H1 (cell line): ENCODE results near the gene ULK1. TPM values are rescaled to one million over a fixed set of nuclear protein-coding genes. Genes with fewer than 3 reads are reported as not detected.
"Not testable (repeated sequence)": the region's sequence is repeated elsewhere in the genome, so short reads cannot be mapped to it uniquely, and the experiment has no call there.

Experiments
- CTCF ChIA-PET: fragments of 300-600 bp; sonication (Branson Sonifier 250); formaldehyde crosslinking; loops from one replicate; lab custom pipeline; 2021; ENCODE audit not compliant: partially characterized antibody; lab: Charles Lee
- POLR2A ChIA-PET: fragments of 300-600 bp; sonication (Branson Sonifier 250); formaldehyde crosslinking; loops from one replicate; lab custom pipeline; 2021; ENCODE audit warnings: inconsistent platforms; ENCODE audit not compliant: partially characterized antibody; lab: Charles Lee
- DNase-seq, 2 experiments: peaks; one replicate each; pipeline versions ENCODE4 v3.0.0 to v3.0.0-alpha.2; 2010 to 2022; ENCODE audit warnings: low spot score in 2 of 2, low read depth in 1 of 2, mixed read lengths in 1 of 2
- FAIRE-seq: peaks from 2 replicates; lab custom pipeline; 2011; peaks lifted over from hg19 to GRCh38; lab: Jason Lieb, UNC
- H2AFZ ChIP-seq: 2 replicates; pipeline ENCODE4 v1.8.1; 2012; ENCODE audit warnings: low read length, inconsistent platforms
- H2AK5ac ChIP-seq: 2 replicates; pipeline ENCODE4 v1.6.1; 2013; ENCODE audit warnings: low read depth, low read length
- H2BK120ac ChIP-seq: replicated peaks from 2 replicates; pipeline ENCODE3; 2013; ENCODE audit warnings: low read depth, low read length, inconsistent platforms
- H2BK12ac ChIP-seq: 2 replicates; pipeline ENCODE4 v1.6.1; 2013; ENCODE audit warnings: low read depth, low read length
- H2BK15ac ChIP-seq: 2 replicates; pipeline ENCODE4 v1.6.1; 2013; ENCODE audit warnings: low read length
- H2BK20ac ChIP-seq: 2 replicates; pipeline ENCODE4 v1.6.1; 2013; ENCODE audit warnings: low read length
- H2BK5ac ChIP-seq: 2 replicates; pipeline ENCODE4 v1.6.1; 2013; ENCODE audit warnings: low read depth, low read length
- H3K14ac ChIP-seq: 2 replicates; pipeline ENCODE4 v1.6.1; 2013; ENCODE audit warnings: inconsistent platforms; ENCODE audit not compliant: insufficient read length
- H3K18ac ChIP-seq: 2 replicates; pipeline ENCODE4 v1.6.1; 2013; ENCODE audit warnings: low read length; ENCODE audit errors: extremely low read depth
- H3K23ac ChIP-seq: 2 replicates; pipeline ENCODE4 v1.6.1; 2013; ENCODE audit warnings: inconsistent platforms; ENCODE audit not compliant: insufficient read length
- H3K23me2 ChIP-seq: 2 replicates; pipeline ENCODE4 v1.6.1; 2013; ENCODE audit warnings: low read depth, low read length
- H3K27ac ChIP-seq: 2 replicates; pipeline ENCODE4 v1.6.1; 2011; ENCODE audit warnings: low read depth, low read length, inconsistent platforms
- H3K27me3 ChIP-seq, 4 experiments: replicated peaks in 1 of 4; 1 replicate in 1 of 4; 2 replicates in 3 of 4; pipeline versions ENCODE4 v1.6.1 to v1.8.1; 2011 to 2013; ENCODE audit warnings: low read length in 3 of 4, mild to moderate bottlenecking in 3 of 4, inconsistent platforms in 2 of 4, mixed read lengths in 2 of 4, moderate library complexity in 1 of 4; ENCODE audit not compliant: control insufficient read depth in 3 of 4, insufficient read depth in 3 of 4; ENCODE audit errors: extremely low read depth in 1 of 4
- H3K36me3 ChIP-seq, 4 experiments: 2 replicates each; pipeline versions ENCODE4 v1.6.1 to v1.8.1; 2011 to 2013; ENCODE audit warnings: mild to moderate bottlenecking in 4 of 4, low read length in 3 of 4, moderate library complexity in 2 of 4, control low read depth in 1 of 4, inconsistent platforms in 1 of 4; ENCODE audit not compliant: insufficient read depth in 4 of 4, control insufficient read depth in 2 of 4
- H3K4ac ChIP-seq: replicated peaks from 2 replicates; pipeline ENCODE3; 2013; ENCODE audit warnings: low read length, low read depth, mixed read lengths, inconsistent platforms; ENCODE audit not compliant: insufficient read length
- H3K4me1 ChIP-seq, 4 experiments: replicated peaks in 1 of 4; 1 replicate in 1 of 4; 2 replicates in 3 of 4; pipeline versions ENCODE4 v1.6.1 to v1.8.1; 2011 to 2013; ENCODE audit warnings: low read length in 3 of 4, inconsistent platforms in 2 of 4, mixed read lengths in 1 of 4; ENCODE audit not compliant: insufficient read depth in 4 of 4, control insufficient read depth in 3 of 4
- H3K4me2 ChIP-seq, 2 experiments: 2 replicates each; pipeline versions ENCODE4 v1.6.1 to v1.8.1; 2011 to 2013; ENCODE audit warnings: low read depth in 2 of 2, low read length in 2 of 2, control low read depth in 1 of 2, inconsistent platforms in 1 of 2, mild to moderate bottlenecking in 1 of 2; ENCODE audit not compliant: insufficient read depth in 1 of 2
- H3K4me3 ChIP-seq, 4 experiments: fragments of 200-600, 300-600 bp in 1 of 4; sonication (generic), shearing (Covaris generic), sonication (Bioruptor Twin) in 1 of 4; 2 replicates each; pipeline versions ENCODE4 v1.5.1 to v1.8.1; 2011 to 2016; ENCODE audit warnings: low read length in 4 of 4, low read depth in 3 of 4, control low read depth in 2 of 4, inconsistent platforms in 2 of 4, mild to moderate bottlenecking in 2 of 4, mixed read lengths in 1 of 4, moderate library complexity in 1 of 4; ENCODE audit not compliant: insufficient read depth in 2 of 4; ENCODE audit errors: extremely low read depth in 1 of 4
- H3K56ac ChIP-seq: replicated peaks from 2 replicates; pipeline ENCODE3; 2013; ENCODE audit warnings: low read depth, mild to moderate bottlenecking, mixed read lengths, low read length, inconsistent platforms; ENCODE audit not compliant: insufficient read length
- H3K79me1 ChIP-seq: 2 replicates; pipeline ENCODE4 v1.6.1; 2013; ENCODE audit warnings: low read depth, low read length, control low read depth
- H3K79me2 ChIP-seq, 2 experiments: 2 replicates each; pipeline versions ENCODE4 v1.6.1 to v1.8.1; 2012 to 2013; ENCODE audit warnings: low read length in 2 of 2, mild to moderate bottlenecking in 2 of 2, inconsistent platforms in 1 of 2; ENCODE audit not compliant: insufficient read depth in 2 of 2, control insufficient read depth in 1 of 2
- H3K9ac ChIP-seq, 4 experiments: replicated peaks in 1 of 4; 1 replicate in 1 of 4; 2 replicates in 3 of 4; pipeline versions ENCODE4 v1.6.1 to v1.8.1; 2011 to 2013; ENCODE audit warnings: low read depth in 3 of 4, low read length in 3 of 4, control low read depth in 2 of 4, mild to moderate bottlenecking in 2 of 4, moderate library complexity in 2 of 4, inconsistent platforms in 1 of 4; ENCODE audit errors: extremely low read depth in 1 of 4
- H3K9me3 ChIP-seq, 2 experiments: 2 replicates each; pipeline versions ENCODE4 v1.6.1 to v1.8.1; 2012 to 2013; ENCODE audit warnings: mild to moderate bottlenecking in 2 of 2, moderate library complexity in 2 of 2, control low read depth in 1 of 2, inconsistent platforms in 1 of 2, low read depth in 1 of 2, low read length in 1 of 2, mixed read lengths in 1 of 2; ENCODE audit not compliant: insufficient read depth in 2 of 2
- H4K20me1 ChIP-seq, 2 experiments: replicated peaks in 1 of 2; 2 replicates each; pipeline versions ENCODE3 to v1.8.1; 2011 to 2013; ENCODE audit warnings: inconsistent platforms in 2 of 2, low read length in 2 of 2, mild to moderate bottlenecking in 1 of 2; ENCODE audit not compliant: insufficient read depth in 2 of 2, control insufficient read depth in 1 of 2
- H4K5ac ChIP-seq: 2 replicates; pipeline ENCODE4 v1.6.1; 2013; ENCODE audit warnings: low read length, low read depth, mixed read lengths, inconsistent platforms; ENCODE audit not compliant: insufficient read length
- H4K8ac ChIP-seq: 2 replicates; pipeline ENCODE4 v1.8.0; 2013; ENCODE audit warnings: mild to moderate bottlenecking, moderate library complexity, low read length, inconsistent platforms; ENCODE audit not compliant: insufficient read depth; ENCODE audit errors: extremely low read depth
- H4K91ac ChIP-seq: replicated peaks from 2 replicates; pipeline ENCODE3; 2013; ENCODE audit warnings: low read length, mixed read lengths, inconsistent platforms; ENCODE audit not compliant: insufficient read length
- WGBS, 2 experiments: shearing (Covaris generic) in 1 of 2; methylation state at CpG; one replicate each; pipeline versions ENCODE4 v1.1.6 to v1.1.7; 2013 to 2015; ENCODE audit warnings: low lambda C conversion rate in 2 of 2, mixed read lengths in 2 of 2, inconsistent platforms in 1 of 2, low coverage in 1 of 2, missing lambda C conversion rate in 1 of 2; ENCODE audit not compliant: insufficient replicate concordance in 2 of 2, insufficient coverage in 1 of 2, insufficient read length in 1 of 2; ENCODE audit errors: extremely low coverage in 1 of 2, missing lambda C conversion rate in 1 of 2; 5-methylcytosine and 5-hydroxymethylcytosine counted together
- polyA plus RNA-seq, 7 experiments: library from polyadenylated mRNA; depleted of rRNA in 3 of 7; stranded (reverse) in 5 of 7; unstranded in 2 of 7; fragments of >200 nt in 5 of 7; fragments of 200-250 nt in 2 of 7; gene quantifications; 1 replicate in 5 of 7; 2 replicates in 1 of 7; 4 replicates in 1 of 7; pipeline versions ENCODE4 v1.2.1 to v1.2.3, GENCODE V29; 2011 to 2013; ENCODE audit warnings: missing spikeins in 2 of 7, mixed read lengths in 2 of 7
- total RNA-seq: library from RNA; stranded (reverse); fragmentation: NEBNext Ultra II Directional; extraction: Animal tissue kit (Norgen Biotek cat#: 25700); gene quantifications from 2 replicates; pipeline ENCODE4 v1.2.1, GENCODE V29; 2021

ULK1 gene
- total and polyA plus RNA-seq, 2 of the 8 experiments (the other 6 are each of a cell fraction or from before 2014, with no cell fraction given): 13.0 to 44.1 TPM

GRCh38 chr12:131885076-131885475 lies 9.3 kb upstream of the ULK1 start:
- CTCF ChIA-PET, H3K56ac ChIP-seq, H3K27me3 ChIP-seq, H4K5ac ChIP-seq, H3K36me3 ChIP-seq, H3K4me2 ChIP-seq, H3K23me2 ChIP-seq, H2BK12ac ChIP-seq, H3K4ac ChIP-seq, POLR2A ChIA-PET, H3K27ac ChIP-seq, H3K79me1 ChIP-seq, H2AFZ ChIP-seq, H4K20me1 ChIP-seq, DNase-seq, H3K4me1 ChIP-seq, H3K9me3 ChIP-seq, H3K79me2 ChIP-seq, H4K91ac ChIP-seq, H3K4me3 ChIP-seq, H2AK5ac ChIP-seq, H2BK5ac ChIP-seq, H3K9ac ChIP-seq, H3K14ac ChIP-seq, H4K8ac ChIP-seq, H2BK20ac ChIP-seq, H2BK15ac ChIP-seq, H3K23ac ChIP-seq, FAIRE-seq, H3K18ac ChIP-seq, H2BK120ac ChIP-seq: not testable (repeated sequence)
- WGBS, 2 experiments: 89% methylated on average over 8 of the region's 8 CpGs; no CpG with 5 or more reads in 1 of the 2 experiments
